Activated CD4-positive, alpha-beta memory T cell treated with anti-CD3 and anti-CD28 coated beads for 36 hours (primary cell): Measurements from ENCODE around the gene PPP1R13B. TPM values are rescaled to one million over a fixed set of nuclear protein-coding genes. Genes with fewer than 3 reads are reported as not detected.
"Not testable (repeated sequence)": the region's sequence is repeated elsewhere in the genome, so short reads cannot be mapped to it uniquely, and the experiment has no call there.

Source experiments
- CTCF ChIA-PET: fragments of 350-600 bp; sonication (Branson Sonifier 250); formaldehyde crosslinking; loops from one replicate; lab custom pipeline; 2021; ENCODE audit warnings: antibody characterized with exemption, inconsistent platforms; lab: Charles Lee
- POLR2A ChIA-PET: fragments of 350-600 bp; sonication (Branson Sonifier 250); formaldehyde crosslinking; loops from one replicate; lab custom pipeline; 2021; ENCODE audit warnings: antibody characterized with exemption; lab: Charles Lee
- DNase-seq: peaks from one replicate; pipeline ENCODE4 v3.0.0-alpha.2; 2020
- H3K27ac Mint-ChIP-seq: one replicate; pipeline ENCODE4 v1.8.0; 2021; ENCODE audit warnings: mixed read lengths
- H3K27me3 Mint-ChIP-seq: one replicate; pipeline ENCODE4 v1.8.0; 2021; ENCODE audit warnings: mixed read lengths
- H3K36me3 Mint-ChIP-seq: one replicate; pipeline ENCODE4 v1.8.0; 2021; ENCODE audit warnings: mixed read lengths
- H3K4me1 Mint-ChIP-seq: one replicate; pipeline ENCODE4 v1.8.0; 2021; ENCODE audit warnings: low read depth, mixed read lengths
- H3K4me3 Mint-ChIP-seq: one replicate; pipeline ENCODE4 v1.8.0; 2021; ENCODE audit warnings: mild to moderate bottlenecking, mixed read lengths
- H3K9me3 Mint-ChIP-seq: one replicate; pipeline ENCODE4 v1.8.0; 2021; ENCODE audit warnings: mixed read lengths
- intact Hi-C: fragments of 100-400 bp; cut with micrococcal nuclease; formaldehyde crosslinking; loops from one replicate; pipeline ENCODE4 v1.15.1; 2023
- total RNA-seq, 2 experiments: library from RNA; stranded (reverse); gene quantifications; one replicate each; pipeline ENCODE4 v1.2.3, GENCODE V29; 2021

PPP1R13B gene
- total RNA-seq, 2 experiments from 2014 or later = 13.5 to 14.8 TPM

DNA sequence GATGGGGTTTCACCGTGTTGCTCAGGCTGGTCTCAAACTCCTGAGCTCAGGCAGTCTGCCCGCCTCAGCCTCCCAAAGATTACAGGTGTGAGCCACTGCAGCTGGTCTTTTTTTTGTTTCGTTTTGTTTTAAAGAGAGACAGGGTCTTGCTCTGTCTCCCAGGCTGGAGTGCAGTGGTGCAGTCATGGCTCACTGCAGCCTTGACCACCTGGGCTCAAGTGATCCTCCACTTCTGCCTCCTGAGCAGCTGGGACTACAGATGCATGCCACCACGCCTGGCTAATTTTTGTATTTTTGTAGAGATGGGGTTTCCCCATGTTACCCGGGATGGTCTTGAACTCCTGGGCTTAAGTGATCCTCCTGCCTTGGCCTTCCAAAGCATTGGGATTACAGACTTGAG, 155.7 kb downstream of the PPP1R13B start:
- H3K4me3 Mint-ChIP-seq, H3K4me1 Mint-ChIP-seq, H3K27ac Mint-ChIP-seq, intact Hi-C loops, H3K9me3 Mint-ChIP-seq, H3K27me3 Mint-ChIP-seq, CTCF ChIA-PET, POLR2A ChIA-PET, DNase-seq: not testable (repeated sequence)
- peaks cover 15% of the 10 kb centered on the region for H3K36me3 Mint-ChIP-seq

GRCh38 chr14:103690332-103690731, 157.0 kb downstream of the PPP1R13B start:
- ChIA-PET CTCF (no interaction called here), POLR2A (no interaction called here)
- Mint-ChIP-seq H3K36me3 (peaks cover 18% of the 10 kb centered on the region), H3K4me3 (no peak overlapping the region), H3K27me3 (no peaks in the 10 kb centered on the region), H3K9me3 (no peaks in the 10 kb centered on the region), H3K27ac (no peak overlapping the region), H3K4me1 (no peaks in the 10 kb centered on the region)
- intact Hi-C loops = no loop called here
- no peak for DNase-seq

GRCh38 chr14:103688906-103689902, 158.2 kb downstream of the PPP1R13B start:
- no peaks in the 10 kb centered on the region for H3K4me1 Mint-ChIP-seq
- no peak overlapping the region for H3K4me3 Mint-ChIP-seq
- H3K9me3 Mint-ChIP-seq = no peaks in the 10 kb centered on the region
- peaks cover 18% of the 10 kb centered on the region for H3K36me3 Mint-ChIP-seq
- no peaks in the 10 kb centered on the region for H3K27me3 Mint-ChIP-seq
- ChIA-PET POLR2A (interaction anchor here (1.2 kb wide), 1 partner anchor 26 kb away, joined by 3 read pairs; the partner anchor contains the start of gene ZFYVE21), CTCF (no interaction called here)
- intact Hi-C loops = no loop called here
- H3K27ac Mint-ChIP-seq = no peak overlapping the region
- no peak for DNase-seq

DNA sequence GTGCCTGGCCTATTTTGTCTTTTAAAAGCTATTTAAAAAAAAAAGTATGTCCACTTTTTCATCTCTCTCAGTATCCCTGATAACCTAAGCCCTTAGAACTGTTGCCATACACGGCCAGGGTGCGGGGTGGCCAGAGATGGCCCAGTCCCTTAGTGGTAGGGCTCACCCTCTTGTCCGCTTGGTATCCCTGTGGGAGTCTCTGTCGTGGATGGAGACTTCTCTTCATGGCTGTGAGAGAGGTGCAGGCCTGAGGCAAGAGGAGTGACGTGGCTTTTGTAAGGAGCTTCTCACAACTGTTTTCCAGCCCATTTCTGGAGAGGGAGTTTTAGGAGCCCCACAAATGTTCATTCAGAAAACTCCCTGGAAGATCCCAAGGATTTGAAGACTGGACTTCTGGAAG, 158.9 kb downstream of the PPP1R13B start:
- Mint-ChIP-seq H3K4me3 (no peak overlapping the region), H3K36me3 (peaks cover 12% of the 10 kb centered on the region), H3K27me3 (no peaks in the 10 kb centered on the region), H3K4me1 (no peaks in the 10 kb centered on the region), H3K27ac (no peak overlapping the region), H3K9me3 (no peaks in the 10 kb centered on the region)
- ChIA-PET POLR2A (no interaction called here), CTCF (no interaction called here)
- no peak for DNase-seq
- intact Hi-C loops = no loop called here

- CTCF ChIA-PET = no interaction called here
- H3K36me3 Mint-ChIP-seq = peaks cover 15% of the 10 kb centered on the region
- H3K4me1 Mint-ChIP-seq = no peaks in the 10 kb centered on the region
- H3K9me3 Mint-ChIP-seq = no peaks in the 10 kb centered on the region
- intact Hi-C loops = no loop called here
- H3K4me3 Mint-ChIP-seq = no peak overlapping the region
- H3K27me3 Mint-ChIP-seq = no peaks in the 10 kb centered on the region
- no peak overlapping the region for H3K27ac Mint-ChIP-seq
- DNase-seq = no peak
- POLR2A ChIA-PET = no interaction called here
Observed at GRCh38 chr14:103687712-103688111, 159.7 kb downstream of the PPP1R13B start.

DNA sequence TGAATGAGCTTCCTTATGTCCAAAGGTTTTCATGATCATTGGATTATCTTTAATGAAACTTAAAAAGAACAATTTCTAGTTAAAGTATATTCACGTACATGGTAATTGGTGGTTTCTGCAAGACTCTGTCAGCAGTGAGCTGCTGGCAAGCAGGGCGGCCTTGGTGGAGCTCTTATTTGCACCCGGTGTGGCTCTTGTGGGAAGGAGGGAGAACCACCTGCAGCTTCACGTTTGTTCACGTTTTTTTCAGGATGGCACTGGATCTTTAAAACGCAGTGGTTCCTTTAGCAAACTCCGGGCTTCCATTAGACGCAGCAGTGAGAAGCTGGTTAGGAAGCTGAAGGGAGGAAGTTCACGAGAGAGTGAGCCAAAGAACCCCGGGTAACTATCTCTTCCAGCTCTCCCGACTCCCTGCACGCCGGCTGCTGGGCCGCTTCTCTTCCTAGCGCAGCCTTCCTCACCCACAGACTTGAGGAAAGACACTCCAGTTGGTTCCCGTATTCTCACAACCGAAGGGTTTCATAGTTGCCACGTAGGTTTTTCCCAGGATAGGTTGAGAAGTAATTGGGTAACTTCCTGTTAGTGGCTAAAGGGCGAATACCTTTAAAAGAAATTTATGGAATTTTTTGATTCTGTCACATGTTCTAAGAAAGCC, 160.4 kb downstream of the PPP1R13B start:
- no peak overlapping the region for H3K4me3 Mint-ChIP-seq
- no peaks in the 10 kb centered on the region for H3K27me3 Mint-ChIP-seq
- intact Hi-C loops = no loop called here
- no peaks in the 10 kb centered on the region for H3K9me3 Mint-ChIP-seq
- CTCF ChIA-PET = no interaction called here
- DNase-seq = no peak
- H3K27ac Mint-ChIP-seq = no peak overlapping the region
- POLR2A ChIA-PET = no interaction called here
- peaks cover 15% of the 10 kb centered on the region for H3K36me3 Mint-ChIP-seq
- H3K4me1 Mint-ChIP-seq = no peaks in the 10 kb centered on the region

DNA sequence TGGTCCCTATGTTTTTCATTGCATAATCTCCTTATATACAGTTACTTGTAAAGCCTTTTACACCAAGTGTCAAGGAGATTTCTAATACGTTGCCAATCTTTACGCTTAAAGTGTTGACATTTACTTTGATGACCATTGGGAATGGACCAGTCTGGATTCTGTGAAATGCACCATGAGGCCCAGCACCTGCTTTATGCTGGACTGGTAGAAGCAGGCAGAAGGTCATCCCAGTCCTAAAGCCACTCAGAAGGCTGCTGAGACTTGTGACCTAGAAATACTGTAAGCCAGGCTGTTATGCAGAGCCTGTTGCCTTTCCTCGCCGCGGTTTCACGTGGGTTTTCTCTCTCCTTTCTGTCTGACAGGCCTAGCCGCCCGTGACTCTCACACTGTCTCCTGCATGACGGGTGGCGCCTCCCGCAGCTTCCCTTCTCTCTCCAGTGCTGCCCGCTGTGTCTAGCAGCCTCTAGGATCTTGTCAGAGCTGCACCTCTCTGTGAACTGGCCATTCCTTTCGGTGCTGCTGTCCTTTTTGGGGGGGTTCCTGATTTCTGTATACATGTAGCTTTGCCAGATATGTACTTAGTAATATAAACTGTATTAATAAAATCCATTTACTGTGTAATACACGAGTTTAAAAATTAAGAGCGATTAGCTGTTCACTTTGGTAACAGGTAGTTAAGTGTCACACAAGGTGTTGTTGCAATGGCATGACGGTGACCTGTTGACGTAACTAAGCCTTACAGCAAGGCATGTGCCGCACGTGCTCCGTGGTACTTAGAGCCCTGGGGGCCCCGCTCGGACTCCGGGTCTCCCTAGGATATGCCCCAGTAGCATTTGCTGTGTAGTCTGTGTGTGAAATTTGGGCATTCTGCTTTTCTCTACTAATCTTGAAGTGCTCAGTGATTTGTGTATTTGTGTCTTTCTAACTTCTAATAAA, 161.8 kb downstream of the PPP1R13B start:
- no peaks in the 10 kb centered on the region for H3K27me3 Mint-ChIP-seq
- no peaks in the 10 kb centered on the region for H3K4me1 Mint-ChIP-seq
- no peaks in the 10 kb centered on the region for H3K9me3 Mint-ChIP-seq
- no peak overlapping the region for H3K4me3 Mint-ChIP-seq
- no peak for DNase-seq
- H3K36me3 Mint-ChIP-seq = peaks cover 20% of the 10 kb centered on the region
- CTCF ChIA-PET = no interaction called here
- POLR2A ChIA-PET = no interaction called here
- intact Hi-C loops = no loop called here
- no peak overlapping the region for H3K27ac Mint-ChIP-seq

GRCh38 chr14:103684871-103685270, 162.5 kb downstream of the PPP1R13B start:
- intact Hi-C loops = no loop called here
- H3K9me3 Mint-ChIP-seq = no peaks in the 10 kb centered on the region
- no peak for DNase-seq
- no peaks in the 10 kb centered on the region for H3K27me3 Mint-ChIP-seq
- peaks cover 24% of the 10 kb centered on the region for H3K36me3 Mint-ChIP-seq
- POLR2A ChIA-PET = no interaction called here
- H3K27ac Mint-ChIP-seq = no peak overlapping the region
- H3K4me1 Mint-ChIP-seq = no peaks in the 10 kb centered on the region
- no peak overlapping the region for H3K4me3 Mint-ChIP-seq
- CTCF ChIA-PET = no interaction called here

- intact Hi-C loops = no loop called here
- Mint-ChIP-seq H3K4me3 (no peak overlapping the region), H3K4me1 (no peaks in the 10 kb centered on the region), H3K27ac (no peak overlapping the region), H3K36me3 (peaks cover 28% of the 10 kb centered on the region), H3K27me3 (no peaks in the 10 kb centered on the region), H3K9me3 (no peaks in the 10 kb centered on the region)
- ChIA-PET POLR2A (no interaction called here), CTCF (no interaction called here)
- DNase-seq = no peak
Observed at GRCh38 chr14:103684471-103684870, 162.9 kb downstream of the PPP1R13B start.

Other genes with a start within 250 kb of the PPP1R13B start
- gene KLC1, start 218.4 kb downstream of the PPP1R13B start, total RNA-seq = 100 to 1,000 TPM; 119 to 130 TPM
- gene XRCC3, start 132.1 kb downstream of the PPP1R13B start, total RNA-seq = 10 to 100 TPM; 41.9 to 48.5 TPM
- 10 to 100 TPM; 14.9 to 15.9 TPM for gene ZFYVE21, start 131.8 kb downstream of the PPP1R13B start, total RNA-seq
- under 1 TPM; 0.19 to 0.85 TPM for gene TDRD9, start 80.9 kb upstream of the PPP1R13B start, total RNA-seq
- not detected for gene RD3L, start 95.0 kb upstream of the PPP1R13B start, total RNA-seq
- gene ASPG, start 238.1 kb upstream of the PPP1R13B start, total RNA-seq = not detected